Measurements from ENCODE around the gene ZFHX3.

ZFHX3 gene

DNA sequence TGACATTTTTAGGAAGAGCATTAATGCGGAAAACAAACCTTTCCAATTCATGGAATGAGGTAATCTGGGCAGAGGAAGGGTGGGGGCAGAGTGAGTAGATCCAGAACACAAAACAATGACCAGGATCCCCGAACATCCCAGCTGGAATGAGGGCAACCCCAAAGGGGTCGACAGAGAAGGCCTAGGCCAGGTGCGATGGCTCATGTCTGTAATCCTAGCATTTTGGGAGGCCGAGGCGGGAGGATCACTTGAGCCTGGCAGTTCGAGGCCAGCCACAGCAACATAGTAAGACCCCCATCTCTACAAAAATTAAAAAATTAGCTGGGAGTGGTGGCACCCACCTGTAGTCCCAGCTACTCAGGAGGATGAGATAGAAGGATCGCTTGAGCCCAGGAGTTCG lies 64.7 kb downstream of the ZFHX3 start:
- TF ChIP-seq, protein P1, sequence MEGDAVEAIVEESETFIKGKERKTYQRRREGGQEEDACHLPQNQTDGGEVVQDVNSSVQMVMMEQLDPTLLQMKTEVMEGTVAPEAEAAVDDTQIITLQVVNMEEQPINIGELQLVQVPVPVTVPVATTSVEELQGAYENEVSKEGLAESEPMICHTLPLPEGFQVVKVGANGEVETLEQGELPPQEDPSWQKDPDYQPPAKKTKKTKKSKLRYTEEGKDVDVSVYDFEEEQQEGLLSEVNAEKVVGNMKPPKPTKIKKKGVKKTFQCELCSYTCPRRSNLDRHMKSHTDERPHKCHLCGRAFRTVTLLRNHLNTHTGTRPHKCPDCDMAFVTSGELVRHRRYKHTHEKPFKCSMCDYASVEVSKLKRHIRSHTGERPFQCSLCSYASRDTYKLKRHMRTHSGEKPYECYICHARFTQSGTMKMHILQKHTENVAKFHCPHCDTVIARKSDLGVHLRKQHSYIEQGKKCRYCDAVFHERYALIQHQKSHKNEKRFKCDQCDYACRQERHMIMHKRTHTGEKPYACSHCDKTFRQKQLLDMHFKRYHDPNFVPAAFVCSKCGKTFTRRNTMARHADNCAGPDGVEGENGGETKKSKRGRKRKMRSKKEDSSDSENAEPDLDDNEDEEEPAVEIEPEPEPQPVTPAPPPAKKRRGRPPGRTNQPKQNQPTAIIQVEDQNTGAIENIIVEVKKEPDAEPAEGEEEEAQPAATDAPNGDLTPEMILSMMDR (IDR thresholded peaks at IDR 0.05; ENCODE audit: low read depth, low read length) = no peak
- DNase-seq (ENCODE audit: extremely low read depth, low read depth) = no peak

DNA sequence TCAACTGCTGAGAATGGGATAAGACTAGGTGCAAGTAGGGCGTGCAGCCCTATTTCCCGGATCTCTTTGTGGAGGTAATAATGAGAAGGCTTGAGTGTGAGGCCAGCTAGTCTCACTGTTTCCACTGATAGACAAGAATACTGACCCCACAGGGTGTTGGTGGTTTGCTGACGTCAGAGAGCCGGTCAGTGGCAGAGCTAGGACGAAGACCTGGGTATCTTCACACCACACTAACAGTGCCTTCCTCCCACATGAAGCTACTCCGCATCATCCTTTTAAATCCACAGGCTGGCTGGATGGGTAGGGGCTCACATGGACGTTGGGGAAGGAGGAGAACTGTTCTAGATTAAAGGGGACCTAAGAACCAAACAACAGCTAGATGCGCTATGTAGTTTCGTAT lies 68.0 kb downstream of the ZFHX3 start:
- TF ChIP-seq, protein P1 (IDR thresholded peaks at IDR 0.05; ENCODE audit: low read depth, low read length) = no peak

DNA sequence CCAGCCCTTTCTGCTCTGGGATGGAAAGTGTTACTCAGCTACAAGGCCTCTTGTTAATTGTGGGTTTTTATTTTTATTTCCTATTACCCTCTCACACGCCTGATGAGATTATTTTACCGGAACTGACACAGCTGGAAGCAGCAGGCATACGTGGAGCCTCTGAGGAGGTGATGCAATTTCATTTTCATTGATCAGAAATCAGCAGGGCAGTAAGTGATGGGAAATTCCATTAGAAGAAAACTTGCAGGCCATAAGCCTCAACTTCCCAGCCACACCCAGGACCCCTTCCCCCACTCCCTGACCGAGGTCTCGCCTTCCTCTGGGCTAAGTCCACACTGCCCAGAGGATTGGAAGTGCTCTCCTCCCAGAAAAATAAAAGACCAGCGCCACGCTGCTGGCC lies 69.7 kb downstream of the ZFHX3 start:
- TF ChIP-seq, protein P1 (IDR thresholded peaks at IDR 0.05; ENCODE audit: low read depth, low read length) = no peak
- DNase-seq (ENCODE audit: extremely low read depth, low read depth) = no peak

More for the DNA sequence above, 68.0 kb downstream of the ZFHX3 start:
- DNase-seq (ENCODE audit: extremely low read depth, low read depth) = no peak

DNA sequence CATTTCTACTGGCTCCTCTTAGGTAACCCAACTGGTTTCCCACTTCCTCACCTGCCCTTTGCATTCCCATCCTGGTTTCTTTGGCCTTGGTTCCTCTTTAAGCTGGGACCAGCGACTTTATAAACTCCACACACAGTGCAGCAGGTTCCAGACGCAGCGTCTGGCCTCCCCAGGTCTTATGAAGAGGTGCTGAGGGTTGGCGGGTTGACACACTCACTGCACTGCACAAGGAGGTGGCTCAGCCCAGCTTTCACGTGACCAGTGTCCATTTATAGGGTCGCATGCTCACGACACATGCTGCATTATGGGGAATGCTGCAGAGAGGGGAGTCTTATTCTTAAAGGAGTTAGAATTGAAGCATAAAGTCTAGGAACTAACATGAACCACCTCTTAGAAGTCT lies 70.8 kb downstream of the ZFHX3 start:
- TF ChIP-seq, protein P1 (IDR thresholded peaks at IDR 0.05; ENCODE audit: low read depth, low read length) = no peak
- DNase-seq (ENCODE audit: extremely low read depth, low read depth) = no peak

DNA sequence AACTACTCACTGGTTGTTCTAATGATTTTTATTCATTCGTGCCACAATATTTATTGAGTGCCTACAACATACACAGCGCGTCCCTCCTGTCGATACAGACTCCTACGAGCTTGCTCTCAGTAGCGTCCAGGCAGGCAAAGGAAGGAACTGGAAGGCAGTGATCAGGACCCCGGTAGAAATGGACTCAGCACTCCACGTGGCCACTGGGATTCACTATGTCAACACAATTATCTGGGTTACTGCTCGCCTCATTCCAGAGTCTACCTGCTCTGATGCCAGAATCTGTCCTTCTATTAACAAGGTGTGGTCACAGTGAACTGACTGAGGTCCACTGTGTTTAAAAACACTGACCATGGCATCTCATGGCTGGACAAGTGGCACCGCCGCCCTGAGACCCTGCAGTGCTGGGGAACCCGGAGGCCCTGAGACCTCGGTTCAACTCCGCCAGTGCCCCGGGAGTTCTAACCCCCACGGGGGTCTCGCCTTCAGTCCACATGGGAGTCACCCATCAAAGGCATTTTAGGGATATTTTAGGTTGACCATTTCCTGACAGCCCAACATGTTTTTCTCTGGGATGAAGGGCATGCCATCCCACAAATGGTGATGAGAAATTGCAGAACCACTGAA lies 71.4 kb downstream of the ZFHX3 start:
- TF ChIP-seq, protein P1 (IDR thresholded peaks at IDR 0.05; ENCODE audit: low read depth, low read length) = no peak
- DNase-seq (ENCODE audit: extremely low read depth, low read depth) = no peak

DNA sequence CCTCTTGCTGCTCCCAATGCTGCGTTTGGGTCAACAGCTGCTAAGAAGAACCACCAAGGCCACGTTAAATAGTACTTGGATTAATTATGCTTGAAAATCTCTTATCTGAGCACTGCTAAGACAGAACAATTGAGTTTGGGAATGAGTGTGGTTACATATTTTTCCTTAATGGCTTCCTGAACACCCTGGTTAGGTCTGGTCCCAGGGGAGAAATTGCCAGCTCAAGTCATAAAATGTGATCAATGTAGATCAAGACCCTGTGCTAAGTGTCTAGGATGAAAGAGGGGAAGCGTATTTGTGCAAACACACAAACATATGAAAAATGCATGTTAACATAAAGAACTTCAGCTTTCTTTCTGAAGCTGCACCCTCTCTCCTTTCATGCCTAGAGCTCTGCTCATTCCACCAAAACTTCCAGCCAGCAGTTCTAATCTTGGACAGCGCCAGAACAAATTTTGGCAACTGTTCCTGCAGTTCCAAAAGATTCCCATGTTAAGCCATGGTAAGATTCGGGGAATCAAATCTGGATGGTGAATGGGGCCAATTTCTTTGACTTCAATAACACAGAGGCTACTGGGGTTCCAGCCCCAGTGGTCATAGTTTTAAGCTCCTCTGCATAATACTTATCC lies 72.0 kb downstream of the ZFHX3 start:
- TF ChIP-seq, protein P1 (IDR thresholded peaks at IDR 0.05; ENCODE audit: low read depth, low read length) = no peak
- no peak for DNase-seq (ENCODE audit: extremely low read depth, low read depth)

DNA sequence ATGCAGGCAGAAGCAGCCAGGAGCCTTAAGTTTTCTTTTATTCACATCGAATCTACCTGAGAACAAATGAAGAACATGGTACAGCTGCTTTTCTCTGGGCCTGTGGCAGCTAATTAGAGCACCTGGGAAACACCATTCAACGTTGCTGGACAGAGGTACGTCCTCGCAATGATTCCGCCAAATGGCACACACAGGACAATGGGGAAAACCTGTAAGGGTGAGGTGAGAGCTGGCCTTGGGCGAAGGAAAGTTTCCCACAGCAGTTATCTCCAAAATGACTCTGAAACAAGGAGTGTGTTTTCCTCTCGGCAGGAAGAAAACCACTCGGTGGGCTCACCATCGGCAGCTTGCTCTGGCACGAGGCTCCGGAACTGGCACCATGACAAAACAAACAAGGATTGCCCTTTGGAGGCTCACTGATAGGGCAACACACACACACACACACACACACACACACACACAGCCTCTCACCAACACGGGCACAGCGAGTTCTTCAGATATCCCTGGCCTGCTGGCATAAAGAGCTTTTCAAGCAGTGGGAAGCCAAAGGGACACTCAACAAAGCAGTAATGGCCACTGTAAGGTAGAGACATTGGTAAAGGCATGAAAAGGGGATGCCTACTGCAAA lies 73.7 kb downstream of the ZFHX3 start:
- TF ChIP-seq, protein P1 (IDR thresholded peaks at IDR 0.05; ENCODE audit: low read depth, low read length) = no peak
- no peak for DNase-seq (ENCODE audit: extremely low read depth, low read depth)

Measured in AG09319 (cell line).